AG10803 (cell line): ENCODE results near the gene ZNF613.
"Not testable (repeated sequence)": the region's sequence is repeated elsewhere in the genome, so short reads cannot be mapped to it uniquely, and the experiment has no call there.

Experiments
- DNase-seq: peaks from one replicate; pipeline ENCODE4 v3.0.0; 2010; ENCODE audit warnings: low read depth
- H3K4me3 ChIP-seq: 2 replicates; pipeline ENCODE4 v1.5.1; 2011; ENCODE audit warnings: mild to moderate bottlenecking, low read length, control low read depth
- CTCF ChIP-seq: conservative IDR thresholded peaks from 2 replicates; pipeline ENCODE4 v1.5.1; 2011; ENCODE audit warnings: mild to moderate bottlenecking, low read length, control low read depth, inconsistent platforms

ZNF613 gene

GRCh38 chr19:51944798-51945552 is 17.7 kb downstream of the ZNF613 start:
- TF ChIP-seq CTCF, result no peak
- H3K4me3 ChIP-seq, result no peak overlapping the region
- no peak for DNase-seq

GRCh38 chr19:51946602-51947001 is 19.3 kb downstream of the ZNF613 start:
- TF ChIP-seq CTCF, result no peak
- no peak for DNase-seq
- H3K4me3 ChIP-seq, result no peak overlapping the region

- H3K4me3 ChIP-seq, result peak overlapping the region; percentile 47
- peak; percentile 33 for DNase-seq
- no peak for TF ChIP-seq CTCF
Observed at GRCh38 chr19:51948975-51949374, 21.7 kb downstream of the ZNF613 start.

GRCh38 chr19:51957846-51958245 is 30.6 kb downstream of the ZNF613 start:
- DNase-seq, H3K4me3 ChIP-seq: not testable (repeated sequence)

GRCh38 chr19:51959791-51960190 is 32.5 kb downstream of the ZNF613 start:
- H3K4me3 ChIP-seq, result no peak overlapping the region
- no peak for DNase-seq
- TF ChIP-seq CTCF, result no peak

- not testable (repeated sequence) for DNase-seq, H3K4me3 ChIP-seq
Observed at GRCh38 chr19:51960621-51961233, 33.5 kb downstream of the ZNF613 start.

GRCh38 chr19:51965583-51965982 is 38.3 kb downstream of the ZNF613 start:
- H3K4me3 ChIP-seq, result no peak overlapping the region
- TF ChIP-seq CTCF, result no peak
- no peak for DNase-seq

- TF ChIP-seq CTCF, result no peak
- H3K4me3 ChIP-seq, result no peak overlapping the region
- no peak for DNase-seq
Observed at GRCh38 chr19:51970718-51971117, 43.4 kb downstream of the ZNF613 start.
